ENCODE data around the gene TRAP1.

TRAP1 gene

GRCh38 chr16:3713587-3714242, 3.6 kb downstream of the TRAP1 start:
- Mint-ChIP-seq H3K27ac (no peak overlapping the region), H3K4me1 (peaks cover 42% of the 10 kb centered on the region), H3K36me3 (peaks cover 25% of the 10 kb centered on the region), H3K9me3 (no peaks in the 10 kb centered on the region), H3K27me3 (no peaks in the 10 kb centered on the region), H3K4me3 (no peak overlapping the region)
- CTCF ChIA-PET: no interaction called here
- no peak for DNase-seq

- Mint-ChIP-seq H3K4me3 (no peak overlapping the region), H3K4me1 (peaks cover 37% of the 10 kb centered on the region), H3K27me3 (no peaks in the 10 kb centered on the region), H3K36me3 (peaks cover 25% of the 10 kb centered on the region), H3K27ac (no peak overlapping the region), H3K9me3 (no peaks in the 10 kb centered on the region)
- no peak for DNase-seq
- CTCF ChIA-PET: interaction anchor here (0.7 kb wide), 1 partner anchor 11 kb away, joined by 3 read pairs; no protein-coding TSS in a partner anchor
Observed at GRCh38 chr16:3712861-3713372, 4.4 kb downstream of the TRAP1 start.

- no peak overlapping the region for H3K27ac Mint-ChIP-seq
- peaks cover 6% of the 10 kb centered on the region for H3K36me3 Mint-ChIP-seq
- H3K27me3 Mint-ChIP-seq: no peaks in the 10 kb centered on the region
- CTCF ChIA-PET: no interaction called here
- H3K9me3 Mint-ChIP-seq: no peaks in the 10 kb centered on the region
- no peaks in the 10 kb centered on the region for H3K4me1 Mint-ChIP-seq
- DNase-seq: no peak
- no peak overlapping the region for H3K4me3 Mint-ChIP-seq
Observed at GRCh38 chr16:3706253-3707012, 10.9 kb downstream of the TRAP1 start.

- H3K27me3 Mint-ChIP-seq: no peaks in the 10 kb centered on the region
- H3K4me3 Mint-ChIP-seq: no peak overlapping the region
- DNase-seq: no peak
- peaks cover 14% of the 10 kb centered on the region for H3K4me1 Mint-ChIP-seq
- H3K36me3 Mint-ChIP-seq: peaks cover 3% of the 10 kb centered on the region
- H3K9me3 Mint-ChIP-seq: no peaks in the 10 kb centered on the region
- CTCF ChIA-PET: interaction anchor here (0.6 kb wide), 2 partner anchors 243 to 804 kb away, joined by 3 read pairs; no protein-coding TSS in a partner anchor
- no peak overlapping the region for H3K27ac Mint-ChIP-seq
Observed at GRCh38 chr16:3702082-3702481, 15.2 kb downstream of the TRAP1 start.

GRCh38 chr16:3701531-3701930, 15.8 kb downstream of the TRAP1 start:
- Mint-ChIP-seq H3K36me3 (peaks cover 3% of the 10 kb centered on the region), H3K27ac (no peak overlapping the region), H3K4me1 (peaks cover 14% of the 10 kb centered on the region), H3K4me3 (no peak overlapping the region), H3K27me3 (no peaks in the 10 kb centered on the region), H3K9me3 (no peaks in the 10 kb centered on the region)
- no peak for DNase-seq
- CTCF ChIA-PET: interaction anchor here (0.6 kb wide), 1 partner anchor 804 kb away, joined by 3 read pairs; no protein-coding TSS in a partner anchor

- CTCF ChIA-PET: no interaction called here
- H3K36me3 Mint-ChIP-seq: peaks cover 3% of the 10 kb centered on the region
- H3K4me1 Mint-ChIP-seq: peaks cover 14% of the 10 kb centered on the region
- H3K9me3 Mint-ChIP-seq: no peaks in the 10 kb centered on the region
- no peaks in the 10 kb centered on the region for H3K27me3 Mint-ChIP-seq
- H3K4me3 Mint-ChIP-seq: no peak overlapping the region
- H3K27ac Mint-ChIP-seq: no peak overlapping the region
- no peak for DNase-seq
Observed at GRCh38 chr16:3698941-3699340, 18.4 kb downstream of the TRAP1 start.

- H3K4me1 Mint-ChIP-seq: peaks cover 16% of the 10 kb centered on the region
- no peak overlapping the region for H3K4me3 Mint-ChIP-seq
- CTCF ChIA-PET: interaction anchor here (1.4 kb wide), 2 partner anchors 8 to 11 kb away, joined by 3 to 6 read pairs; no protein-coding TSS in a partner anchor
- no peak overlapping the region for H3K27ac Mint-ChIP-seq
- peaks cover 3% of the 10 kb centered on the region for H3K36me3 Mint-ChIP-seq
- H3K27me3 Mint-ChIP-seq: no peaks in the 10 kb centered on the region
- no peak for DNase-seq
- H3K9me3 Mint-ChIP-seq: no peaks in the 10 kb centered on the region
Observed at GRCh38 chr16:3696425-3697218, 20.7 kb downstream of the TRAP1 start.

GRCh38 chr16:3695610-3696369, 21.5 kb downstream of the TRAP1 start:
- peaks cover 4% of the 10 kb centered on the region for H3K36me3 Mint-ChIP-seq
- no peaks in the 10 kb centered on the region for H3K27me3 Mint-ChIP-seq
- H3K4me3 Mint-ChIP-seq: no peak overlapping the region

GRCh38 chr16:3694051-3694450, 23.3 kb downstream of the TRAP1 start:
- Mint-ChIP-seq H3K27me3 (no peaks in the 10 kb centered on the region), H3K9me3 (no peaks in the 10 kb centered on the region), H3K4me3 (no peak overlapping the region), H3K4me1 (peaks cover 19% of the 10 kb centered on the region), H3K36me3 (peaks cover 10% of the 10 kb centered on the region), H3K27ac (no peak overlapping the region)
- DNase-seq: no peak
- CTCF ChIA-PET: interaction anchor here (0.7 to 0.9 kb wide), 2 partner anchors 9 to 456 kb away, joined by 3 to 5 read pairs; no protein-coding TSS in a partner anchor

More at GRCh38 chr16:3695610-3696369, 21.5 kb downstream of the TRAP1 start:
- CTCF ChIA-PET: interaction anchor here (1.4 kb wide), 2 partner anchors 9 to 10 kb away, joined by 3 to 6 read pairs; no protein-coding TSS in a partner anchor
- H3K27ac Mint-ChIP-seq: no peak overlapping the region
- peaks cover 21% of the 10 kb centered on the region for H3K4me1 Mint-ChIP-seq
- H3K9me3 Mint-ChIP-seq: no peaks in the 10 kb centered on the region
- DNase-seq: no peak

- no peaks in the 10 kb centered on the region for H3K9me3 Mint-ChIP-seq
- no peaks in the 10 kb centered on the region for H3K27me3 Mint-ChIP-seq
- H3K27ac Mint-ChIP-seq: no peak overlapping the region
- H3K36me3 Mint-ChIP-seq: peaks cover 21% of the 10 kb centered on the region
- H3K4me1 Mint-ChIP-seq: peaks cover 13% of the 10 kb centered on the region
- CTCF ChIA-PET: interaction anchor here (1.0 to 2.8 kb wide), 4 partner anchors 8 to 248 kb away, joined by 3 to 10 read pairs (median 6); no protein-coding TSS in a partner anchor
- H3K4me3 Mint-ChIP-seq: no peak overlapping the region
- no peak for DNase-seq
Observed at GRCh38 chr16:3691761-3692160, 25.6 kb downstream of the TRAP1 start.

- Mint-ChIP-seq H3K9me3 (no peaks in the 10 kb centered on the region), H3K27me3 (no peaks in the 10 kb centered on the region), H3K27ac (no peak overlapping the region), H3K4me3 (no peak overlapping the region), H3K36me3 (peaks cover 21% of the 10 kb centered on the region), H3K4me1 (peaks cover 13% of the 10 kb centered on the region)
- DNase-seq: no peak
- CTCF ChIA-PET: interaction anchor here (1.0 to 2.8 kb wide), 5 partner anchors 9 to 248 kb away, joined by 3 to 10 read pairs (median 4); no protein-coding TSS in a partner anchor
Observed at GRCh38 chr16:3690980-3691720, 26.2 kb downstream of the TRAP1 start.

- peaks cover 13% of the 10 kb centered on the region for H3K4me1 Mint-ChIP-seq
- H3K27ac Mint-ChIP-seq: no peak overlapping the region
- H3K36me3 Mint-ChIP-seq: peaks cover 21% of the 10 kb centered on the region
- DNase-seq: peak; percentile 89
- CTCF ChIA-PET: interaction anchor here (0.6 to 2.8 kb wide), 7 partner anchors 10 to 564 kb away, joined by 3 to 10 read pairs (median 4); no protein-coding TSS in a partner anchor
- H3K9me3 Mint-ChIP-seq: no peaks in the 10 kb centered on the region
- H3K27me3 Mint-ChIP-seq: no peaks in the 10 kb centered on the region
- H3K4me3 Mint-ChIP-seq: no peak overlapping the region
Observed at GRCh38 chr16:3690470-3690928, 26.8 kb downstream of the TRAP1 start.

Measured in activated naive CD4-positive, alpha-beta T cell treated with anti-CD3 and anti-CD28 coated beads, Interleukin-2, amount 10 ng/mL, durations not matched to agents 7 days and 5 days (primary cell).